Body of pancreas (tissue), 4 donors: Measurements from ENCODE around the gene CDH4. TPM values are rescaled to one million over a fixed set of nuclear protein-coding genes. Genes with fewer than 3 reads are reported as not detected.

Experiments used
- ATAC-seq: fragments of 150-250 bp; one replicate; pipeline ENCODE4 v1.9.1; 2016
- DNase-seq, 4 donors: peaks; one replicate each; pipeline ENCODE4 v3.0.0-alpha.2; 2019
- H3K27ac ChIP-seq, 4 donors: fragments of 200-600 bp; sonication (generic); 1 replicate in 3 of 4; 2 replicates in 1 of 4; pipeline versions ENCODE4 v1.5.1 to v1.6.1; 2016 to 2019; ENCODE audit warnings: mild to moderate bottlenecking in 1 of 4, mixed read lengths in 1 of 4, moderate library complexity in 1 of 4
- H3K27me3 ChIP-seq, 2 donors: fragments of 200-600 bp; sonication (generic); one replicate each; pipeline ENCODE4 v1.6.0; 2016; ENCODE audit warnings: mild to moderate bottlenecking in 1 of 2
- H3K36me3 ChIP-seq, 2 donors: fragments of 200-600 bp; sonication (generic); replicated peaks in 1 of 2; 2 replicates each; pipeline ENCODE4 v1.5.1; 2016; ENCODE audit warnings: low read depth in 2 of 2; ENCODE audit not compliant: insufficient read depth in 1 of 2
- H3K4me1 ChIP-seq: fragments of 200-600 bp; sonication (generic); one replicate; pipeline ENCODE4 v1.6.0; 2016
- H3K4me3 ChIP-seq, 2 donors: fragments of 200-600 bp; sonication (generic); 1 replicate in 1 of 2; 2 replicates in 1 of 2; pipeline ENCODE4 v1.5.1; 2016 to 2019
- H3K9me3 ChIP-seq, 3 donors: fragments of 200-600 bp; sonication (generic); 1 replicate in 2 of 3; 2 replicates in 1 of 3; pipeline ENCODE4 v1.5.1; 2016
- POLR2A ChIP-seq, 3 donors: fragments of 450-650 bp; IDR thresholded peaks; one replicate each; pipeline ENCODE4 v1.6.1; 2016; ENCODE audit warnings: antibody characterized with exemption in 3 of 3, mild to moderate bottlenecking in 2 of 3
- WGBS, 2 donors: methylation state at CpG; one replicate each; pipeline ENCODE4 v1.1.5; 2017; 5-methylcytosine and 5-hydroxymethylcytosine counted together
- intact Hi-C: fragments of 100-400 bp; cut with DNase I; formaldehyde crosslinking; loops from one replicate; pipeline ENCODE4 v1.15.1; 2023
- total RNA-seq, 2 donors: library from RNA; depleted of rRNA; stranded (reverse); fragments of >200 nt; gene quantifications; one replicate each; pipeline ENCODE4 v1.1.0, GENCODE V29; 2016
- TF ChIP-seq, protein P1 (sequence below), 7 experiments: fragments of 450-650 bp in 4 of 7; fragments of 200-600 bp in 3 of 7; sonication (generic) in 3 of 7; IDR thresholded peaks; one replicate each; pipeline ENCODE4 v1.5.1; 2016 to 2019; ENCODE audit warnings: antibody characterized with exemption in 7 of 7

Gene CDH4
- total RNA-seq, 2 donors from 2014 or later, result 0.33 to 0.52 TPM

DNA sequence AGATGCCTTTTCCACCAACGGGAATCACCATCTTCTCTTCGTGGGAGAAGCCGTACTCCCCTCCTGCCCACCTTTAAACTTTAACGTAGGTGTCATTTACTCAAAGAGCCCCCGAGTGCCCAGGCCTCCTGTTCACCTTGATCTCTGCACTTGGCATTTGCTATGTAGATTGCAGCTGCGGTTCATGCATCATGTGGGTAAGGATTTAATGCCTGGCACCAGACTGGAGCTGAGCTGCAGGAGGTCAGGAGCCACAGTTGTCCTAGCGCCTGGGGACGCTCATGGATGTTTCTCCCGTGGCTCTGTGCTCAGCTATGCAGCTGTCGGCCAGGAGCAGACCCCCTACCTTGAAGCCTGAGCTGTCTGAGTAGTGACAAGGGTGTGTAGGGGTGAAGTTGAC, 133.7 kb downstream of the CDH4 start:
- no peak for DNase-seq
- Histone ChIP-seq H3K27me3 (no peaks in the 10 kb centered on the region), H3K27ac (no peak overlapping the region), H3K4me1 (no peaks in the 10 kb centered on the region), H3K4me3 (no peak overlapping the region), H3K9me3 (no peaks in the 10 kb centered on the region), H3K36me3 (no peaks in the 10 kb centered on the region)
- no peak for ATAC-seq
- 61 to 69% methylated on average over 10 of the region's 10 CpGs for WGBS, 2 donors
- TF ChIP-seq, protein P1, sequence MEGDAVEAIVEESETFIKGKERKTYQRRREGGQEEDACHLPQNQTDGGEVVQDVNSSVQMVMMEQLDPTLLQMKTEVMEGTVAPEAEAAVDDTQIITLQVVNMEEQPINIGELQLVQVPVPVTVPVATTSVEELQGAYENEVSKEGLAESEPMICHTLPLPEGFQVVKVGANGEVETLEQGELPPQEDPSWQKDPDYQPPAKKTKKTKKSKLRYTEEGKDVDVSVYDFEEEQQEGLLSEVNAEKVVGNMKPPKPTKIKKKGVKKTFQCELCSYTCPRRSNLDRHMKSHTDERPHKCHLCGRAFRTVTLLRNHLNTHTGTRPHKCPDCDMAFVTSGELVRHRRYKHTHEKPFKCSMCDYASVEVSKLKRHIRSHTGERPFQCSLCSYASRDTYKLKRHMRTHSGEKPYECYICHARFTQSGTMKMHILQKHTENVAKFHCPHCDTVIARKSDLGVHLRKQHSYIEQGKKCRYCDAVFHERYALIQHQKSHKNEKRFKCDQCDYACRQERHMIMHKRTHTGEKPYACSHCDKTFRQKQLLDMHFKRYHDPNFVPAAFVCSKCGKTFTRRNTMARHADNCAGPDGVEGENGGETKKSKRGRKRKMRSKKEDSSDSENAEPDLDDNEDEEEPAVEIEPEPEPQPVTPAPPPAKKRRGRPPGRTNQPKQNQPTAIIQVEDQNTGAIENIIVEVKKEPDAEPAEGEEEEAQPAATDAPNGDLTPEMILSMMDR (IDR thresholded peaks at IDR 0.05), result no peak
- TF ChIP-seq POLR2A (IDR thresholded peaks at IDR 0.05), result no peak
- intact Hi-C loops, result no loop called here

DNA sequence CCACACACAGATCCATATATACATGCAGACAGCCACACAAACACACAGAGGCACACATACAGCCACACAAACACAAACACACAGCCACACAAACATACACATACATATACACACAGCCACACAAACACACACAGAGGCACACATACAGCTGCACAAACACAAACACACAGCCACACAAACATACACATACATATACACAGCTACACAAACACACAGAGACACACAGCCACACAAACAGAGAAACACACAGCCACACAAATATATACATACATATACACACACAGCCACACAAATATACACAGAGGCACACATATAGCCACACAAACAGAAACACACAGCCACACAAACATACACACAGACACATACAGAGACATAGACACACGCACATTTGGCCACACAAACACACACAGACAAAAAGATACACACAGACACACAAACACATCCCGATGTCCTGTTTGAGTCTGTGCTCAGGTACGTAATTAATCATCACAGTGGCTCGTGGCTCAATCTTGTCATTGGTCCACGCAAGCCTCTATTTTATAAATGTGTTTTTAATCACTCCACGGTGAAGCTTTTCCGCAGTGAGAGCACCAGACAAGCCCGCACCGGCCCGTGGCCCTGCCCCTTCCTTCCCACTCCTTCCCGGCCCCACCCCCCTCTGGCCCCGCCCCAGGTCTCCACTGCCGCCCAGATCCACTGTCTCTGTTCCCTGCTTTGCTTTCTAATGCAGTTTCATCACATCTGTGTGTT, 135.3 kb downstream of the CDH4 start:
- no peaks in the 10 kb centered on the region for H3K4me1 ChIP-seq
- ATAC-seq (no peak), DNase-seq (peak; percentile 26 to 60 (median 38))
- 11 to 13% methylated on average over 12 to 13 of the region's 13 CpGs for WGBS, 2 donors
- TF ChIP-seq, protein P1 (IDR thresholded peaks at IDR 0.05), result no peak
- no peak for TF ChIP-seq POLR2A (IDR thresholded peaks at IDR 0.05)
- no peaks in the 10 kb centered on the region for H3K27me3 ChIP-seq
- no peak overlapping the region for H3K27ac ChIP-seq
- intact Hi-C loops, result no loop called here
- H3K4me3 ChIP-seq, result no peak overlapping the region
- H3K36me3 ChIP-seq, result no peaks in the 10 kb centered on the region
- H3K9me3 ChIP-seq, result no peaks in the 10 kb centered on the region

GRCh38 chr20:61387954-61388348, 135.9 kb downstream of the CDH4 start:
- TF ChIP-seq, protein P1 (IDR thresholded peaks at IDR 0.05), result no peak
- TF ChIP-seq POLR2A (IDR thresholded peaks at IDR 0.05), result no peak

GRCh38 chr20:61389077-61389476, 137.0 kb downstream of the CDH4 start:
- TF ChIP-seq, protein P1 (IDR thresholded peaks at IDR 0.05), result no peak
- no peak for TF ChIP-seq POLR2A (IDR thresholded peaks at IDR 0.05)
- Histone ChIP-seq H3K9me3 (no peaks in the 10 kb centered on the region), H3K27ac (no peak overlapping the region), H3K36me3 (no peaks in the 10 kb centered on the region), H3K27me3 (no peaks in the 10 kb centered on the region), H3K4me1 (no peaks in the 10 kb centered on the region), H3K4me3 (no peak overlapping the region)
- WGBS, 2 donors, result 44 to 67% methylated on average over 10 of the region's 10 CpGs
- ATAC-seq (no peak), DNase-seq (no peak)
- intact Hi-C loops, result no loop called here

More at GRCh38 chr20:61387954-61388348, 135.9 kb downstream of the CDH4 start:
- WGBS, 2 donors, result 37 to 39% methylated on average over 6 to 7 of the region's 7 CpGs
- Histone ChIP-seq H3K36me3 (no peaks in the 10 kb centered on the region), H3K4me3 (no peak overlapping the region), H3K9me3 (no peaks in the 10 kb centered on the region), H3K4me1 (no peaks in the 10 kb centered on the region), H3K27me3 (no peaks in the 10 kb centered on the region), H3K27ac (no peak overlapping the region)
- no peak for DNase-seq
- intact Hi-C loops, result no loop called here
- no peak for ATAC-seq

- TF ChIP-seq, protein P1 (IDR thresholded peaks at IDR 0.05), result no peak
- TF ChIP-seq POLR2A (IDR thresholded peaks at IDR 0.05), result no peak
- Histone ChIP-seq H3K36me3 (no peaks in the 10 kb centered on the region), H3K27ac (no peak overlapping the region), H3K4me1 (no peaks in the 10 kb centered on the region), H3K27me3 (no peaks in the 10 kb centered on the region), H3K9me3 (no peaks in the 10 kb centered on the region), H3K4me3 (no peak overlapping the region)
- ATAC-seq (no peak), DNase-seq (no peak)
- intact Hi-C loops, result no loop called here
- WGBS, 2 donors, result 74 to 81% methylated on average over 12 of the region's 12 CpGs
Observed at GRCh38 chr20:61391185-61391584, 139.1 kb downstream of the CDH4 start.
